Smooth muscle cell of the pulmonary artery (primary cell): ENCODE measurements around the gene PINK1. TPM values are rescaled to one million over a fixed set of nuclear protein-coding genes. Genes with fewer than 3 reads are reported as not detected.

Experiments
- total RNA-seq: library from RNA; depleted of rRNA; stranded (reverse); fragments of >200 nt; gene quantifications from 2 replicates; pipeline ENCODE4 v1.2.3, GENCODE V29; 2014

Gene PINK1
- 80.3 and 85.4 TPM in 2 replicates for total RNA-seq

GRCh38 chr1:20633190-20634064, at the start of gene PINK1:
TSS of gene PINK1 (plus strand) at chr1:20633458. CDS start at chr1:20633549, 91 bp downstream.

GRCh38 chr1:20588634-20589225, 44.5 kb upstream of the PINK1 start, which contains the start of gene CDA:
TSS of gene CDA (plus strand) at chr1:20589097. CDS start at chr1:20589130, 33 bp downstream.

GRCh38 chr1:20661207-20662109, 28.2 kb downstream of the PINK1 start, which contains the start of gene DDOST:
TSS of gene DDOST (minus strand) at chr1:20661369. CDS start at chr1:20661350, 19 bp downstream.

Other genes with a start within 250 kb of the PINK1 start
- 7.2 and 16.1 TPM in 2 replicates for gene CAMK2N1, start 147.2 kb upstream of the PINK1 start, total RNA-seq
- gene MUL1, start 125.3 kb upstream of the PINK1 start, total RNA-seq: 28.2 and 29.8 TPM in 2 replicates
- gene FAM43B, start 80.9 kb upstream of the PINK1 start, total RNA-seq: 0.07 and 0.13 TPM in 2 replicates
- gene CDA, start 44.4 kb upstream of the PINK1 start, total RNA-seq: 0.39 and 0.92 TPM in 2 replicates
- 424 and 493 TPM in 2 replicates for gene DDOST, start 27.9 kb downstream of the PINK1 start, total RNA-seq
- 0.39 and 3.3 TPM in 2 replicates for gene KIF17, start 84.5 kb downstream of the PINK1 start, total RNA-seq
- 1.0 and 16.6 TPM in 2 replicates for gene SH2D5, start 99.2 kb downstream of the PINK1 start, total RNA-seq
- 195 and 241 TPM in 2 replicates for gene HP1BP3, start 153.8 kb downstream of the PINK1 start, total RNA-seq